GM18870 (cell line): ENCODE measurements around the gene TMEM267.
"Not testable (repeated sequence)": the region's sequence is repeated elsewhere in the genome, so short reads cannot be mapped to it uniquely, and the experiment has no call there.

ENCODE experiments used
- ATAC-seq: cut with Tn5 transposase; IDR thresholded peaks from one replicate; pipeline ENCODE4 v1.9.1; 2021; ENCODE audit warnings: moderate library complexity; ENCODE audit not compliant: unreplicated experiment

Gene TMEM267

DNA sequence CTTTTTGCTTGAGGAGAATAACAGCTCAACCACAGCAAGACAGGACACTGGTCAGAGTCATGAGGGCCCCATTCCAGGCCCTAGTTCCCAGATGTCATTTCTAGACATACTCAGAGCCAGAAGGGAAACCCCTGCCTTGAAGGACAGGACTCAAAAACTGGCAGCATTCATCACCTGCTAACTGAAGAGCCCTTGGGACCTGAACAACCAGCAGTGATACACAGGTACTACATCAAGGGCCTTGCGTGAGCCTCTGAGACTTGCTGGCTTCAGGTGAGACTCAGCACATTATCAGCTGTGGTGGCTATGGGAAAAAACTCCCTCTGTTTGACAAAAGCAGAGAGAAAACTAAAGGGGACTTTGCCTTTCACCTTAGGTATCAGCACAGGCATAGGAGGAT lies 22.6 kb downstream of the TMEM267 start:
- ATAC-seq, result no peak

- ATAC-seq, result no peak
Measured at GRCh38 chr5:43456556-43456955, 27.1 kb downstream of the TMEM267 start.

- ATAC-seq, result not testable (repeated sequence)
Measured at GRCh38 chr5:43441575-43441974, 42.1 kb downstream of the TMEM267 start.

DNA sequence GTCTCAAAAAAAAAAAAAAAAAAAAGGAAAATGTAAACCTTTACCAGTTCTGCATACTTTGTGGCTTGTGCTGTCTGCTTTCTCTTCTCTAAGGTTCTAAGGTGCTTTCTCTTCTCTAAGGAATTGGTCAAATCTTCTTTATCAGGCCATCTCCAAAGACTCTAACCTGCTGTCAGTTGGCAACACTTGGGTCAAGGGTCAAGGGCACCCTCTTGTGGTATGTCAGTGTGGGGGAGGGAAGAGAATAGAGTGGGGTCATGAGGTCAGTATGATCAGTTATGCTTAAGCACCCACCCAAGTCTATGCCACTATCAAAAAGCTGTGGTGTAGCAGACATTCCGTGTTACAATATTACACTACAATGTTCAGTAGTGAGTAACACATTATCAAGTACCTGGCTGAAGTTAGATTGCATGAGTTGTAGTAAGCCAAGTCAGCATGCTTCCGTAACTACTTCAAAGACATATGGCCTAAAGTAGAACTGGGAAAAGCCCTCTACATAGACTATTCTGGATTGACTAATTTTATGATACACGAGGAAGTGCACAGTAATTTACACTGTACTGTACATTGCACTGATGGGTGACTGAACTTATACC lies 46.5 kb downstream of the TMEM267 start:
- ATAC-seq, result no peak

- ATAC-seq, result no peak
Measured at GRCh38 chr5:43433382-43433781, 50.3 kb downstream of the TMEM267 start.

GRCh38 chr5:43432486-43433375 lies 50.9 kb downstream of the TMEM267 start:
- ATAC-seq, result no peak

DNA sequence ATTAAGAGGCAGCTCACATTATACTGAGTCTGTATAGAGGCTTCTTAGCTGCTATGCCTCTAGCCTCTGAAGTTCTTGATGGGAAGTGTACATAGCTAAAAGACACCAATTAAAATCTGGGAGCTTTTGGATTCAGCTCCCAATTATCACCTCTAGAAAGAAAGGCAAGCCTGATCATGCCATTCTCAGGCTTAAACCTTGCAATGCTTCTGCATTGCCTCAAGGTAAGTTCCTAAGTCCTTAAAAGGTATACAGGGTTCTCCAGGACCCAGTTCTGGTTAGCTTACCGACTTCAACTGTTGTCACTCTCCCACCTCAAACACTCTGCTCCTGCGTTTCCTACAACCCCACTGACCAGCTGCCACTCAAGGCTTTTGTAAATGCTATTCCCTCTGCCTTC lies 54.0 kb downstream of the TMEM267 start:
- ATAC-seq, result no peak

GRCh38 chr5:43429016-43429415 lies 54.6 kb downstream of the TMEM267 start:
- no peak for ATAC-seq

DNA sequence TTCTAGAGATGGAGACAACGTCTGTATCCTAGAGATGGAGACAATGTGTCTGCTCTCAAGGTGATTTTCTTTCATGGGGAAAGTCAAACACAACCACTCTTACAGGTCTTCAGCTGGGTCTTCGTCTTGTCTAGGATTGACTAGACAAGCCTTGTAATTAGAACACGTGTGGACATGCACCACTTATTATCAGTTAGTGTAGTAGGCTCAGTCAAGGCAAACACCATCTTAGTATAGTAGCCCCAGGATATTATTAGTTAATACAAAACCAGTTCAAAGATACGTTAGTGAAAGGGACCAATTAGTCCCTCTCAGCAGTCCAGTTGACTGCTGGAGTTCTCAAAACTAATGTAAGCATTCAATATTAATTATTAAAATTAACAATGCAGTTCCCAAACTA lies 56.4 kb downstream of the TMEM267 start:
- ATAC-seq, result no peak

DNA sequence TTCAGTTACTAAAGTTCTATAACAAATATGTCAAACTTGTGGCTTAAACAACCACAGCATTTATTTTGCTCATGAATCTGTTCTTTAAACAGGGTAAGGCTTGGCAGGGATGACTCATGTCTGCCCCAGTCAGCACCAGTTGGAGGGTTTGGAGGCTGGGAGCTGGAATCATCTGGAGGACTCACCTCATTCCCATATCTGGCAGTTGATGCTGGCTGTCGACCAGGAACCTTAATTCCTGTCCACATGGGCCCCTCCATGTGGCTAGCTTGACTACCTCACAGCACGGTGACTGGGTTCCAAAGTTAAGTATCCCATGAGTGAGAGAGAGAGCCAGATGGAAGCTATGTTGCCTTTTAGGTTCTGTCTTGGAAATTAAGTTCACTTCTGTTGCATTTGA lies 57.7 kb downstream of the TMEM267 start:
- no peak for ATAC-seq

DNA sequence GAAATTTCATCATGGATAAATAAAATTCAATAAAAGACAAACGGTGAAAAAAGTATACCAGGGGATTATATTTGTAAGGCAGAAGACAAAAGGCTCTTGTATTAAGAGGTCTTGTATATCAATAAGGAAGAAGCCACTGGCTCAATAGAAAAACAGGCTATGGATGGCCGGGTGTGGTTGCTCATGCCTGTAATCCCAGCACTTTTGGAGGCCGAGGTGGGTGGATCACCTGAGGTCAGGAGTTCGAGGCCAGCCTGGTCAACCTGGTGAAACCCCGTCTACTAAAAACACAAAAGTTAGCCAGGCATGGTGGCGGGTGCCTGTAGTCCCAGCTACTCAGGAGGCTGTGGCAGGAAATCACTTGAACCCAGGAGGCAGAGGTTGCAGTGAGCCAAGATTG lies 60.6 kb downstream of the TMEM267 start:
- ATAC-seq, result not testable (repeated sequence)

GRCh38 chr5:43422143-43422542 lies 61.5 kb downstream of the TMEM267 start:
- ATAC-seq, result no peak

DNA sequence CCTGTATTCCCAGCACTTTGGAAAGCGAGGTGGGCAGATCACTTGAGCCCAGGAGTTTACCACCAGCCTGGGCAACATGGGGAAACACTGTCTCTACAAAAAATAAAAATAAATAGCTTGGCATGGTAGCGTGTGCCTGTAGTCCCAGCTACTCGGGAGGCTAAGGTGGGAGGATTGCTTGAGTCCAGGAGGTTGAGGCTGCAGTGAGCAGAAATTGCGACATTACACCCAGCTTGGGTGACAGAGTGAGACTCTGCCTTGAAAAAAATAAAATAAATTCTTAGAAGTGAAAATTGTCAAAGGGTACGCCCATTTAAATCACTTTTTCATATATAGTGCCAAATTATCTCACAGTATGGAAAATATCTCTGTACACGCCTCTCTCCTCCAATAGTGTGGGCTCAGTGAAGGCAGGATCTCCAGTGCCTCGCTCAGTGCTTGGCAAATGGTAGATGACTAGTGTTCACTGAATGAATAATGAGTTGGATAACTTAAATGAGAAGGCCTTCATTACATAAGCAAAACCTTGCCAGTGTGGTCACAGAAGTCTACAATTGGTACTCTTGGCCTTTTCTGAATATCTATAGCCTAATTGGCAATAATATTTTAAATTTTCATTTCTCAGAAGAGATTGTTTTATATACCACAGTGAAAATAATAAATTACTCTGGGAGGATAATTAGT lies 62.1 kb downstream of the TMEM267 start:
- ATAC-seq, result no peak

DNA sequence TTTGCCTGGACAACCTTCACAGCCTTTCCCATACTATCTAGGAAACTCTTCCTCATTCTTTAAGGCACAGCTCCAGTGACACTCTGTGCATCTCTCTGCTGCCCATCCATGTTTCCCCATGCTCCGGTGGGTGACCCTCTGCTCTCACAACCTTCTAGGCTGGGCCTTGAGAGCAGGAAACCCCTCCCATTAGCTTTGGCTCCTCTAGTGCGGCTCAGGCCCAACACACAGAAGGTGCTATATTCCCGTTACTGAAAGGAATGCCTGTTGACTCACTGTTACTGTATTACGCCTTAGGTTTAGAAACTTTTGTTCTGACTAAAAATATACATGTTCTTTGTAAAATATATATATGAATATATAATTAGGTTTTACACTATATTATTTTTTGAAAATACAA lies 63.4 kb downstream of the TMEM267 start:
- no peak for ATAC-seq

GRCh38 chr5:43418561-43418960 lies 65.1 kb downstream of the TMEM267 start:
- ATAC-seq, result no peak

DNA sequence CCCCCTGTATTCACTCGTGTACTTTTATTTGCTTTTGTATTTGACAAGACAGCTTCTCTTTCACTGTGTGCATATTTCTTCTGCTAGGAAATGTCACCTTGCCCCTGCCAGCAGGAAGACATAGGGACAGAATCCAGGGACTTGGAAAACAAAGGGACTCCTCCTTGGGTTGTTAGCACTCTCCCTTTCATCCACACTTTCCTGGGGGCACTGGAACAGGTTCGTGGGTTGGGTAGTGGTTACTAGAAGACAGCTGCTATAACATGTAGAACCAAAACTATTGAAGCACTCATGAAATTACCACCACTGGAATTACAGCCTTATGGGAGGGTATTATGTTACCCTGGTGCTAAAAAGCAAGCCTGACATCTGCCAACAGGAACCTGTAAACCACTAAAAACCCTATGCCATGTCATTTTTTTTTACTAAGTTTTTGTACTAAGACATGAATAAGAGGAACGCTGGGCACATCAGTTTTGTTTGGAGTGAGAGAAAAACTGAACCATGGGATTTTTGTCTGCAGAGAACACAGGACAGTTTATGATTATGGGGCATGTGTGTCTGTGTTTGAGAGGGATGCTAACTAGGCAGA lies 66.8 kb downstream of the TMEM267 start:
- no peak for ATAC-seq

- ATAC-seq, result no peak
Measured at GRCh38 chr5:43415935-43416802, 67.5 kb downstream of the TMEM267 start.

- no peak for ATAC-seq
Measured at GRCh38 chr5:43413966-43414365, 69.7 kb downstream of the TMEM267 start.

DNA sequence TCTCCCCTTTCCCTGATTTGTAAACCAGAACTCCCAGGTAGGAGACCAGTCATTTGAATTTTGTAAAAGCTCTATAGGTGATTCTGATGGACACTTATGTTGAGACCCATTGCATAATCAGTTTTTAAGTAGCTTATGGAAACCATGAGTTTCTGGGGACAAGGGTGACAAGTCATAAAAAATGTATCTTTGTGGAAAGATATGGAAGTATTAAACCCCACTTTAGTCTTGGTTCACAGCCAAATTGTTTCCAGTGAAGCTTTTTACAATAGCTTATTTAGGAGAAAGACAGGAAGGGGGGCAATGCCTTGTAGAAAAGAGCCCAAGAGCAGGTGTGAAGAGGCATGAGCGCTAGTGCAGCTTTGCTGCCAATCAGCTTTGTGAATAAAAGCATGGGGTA lies 71.0 kb downstream of the TMEM267 start:
- ATAC-seq, result no peak

DNA sequence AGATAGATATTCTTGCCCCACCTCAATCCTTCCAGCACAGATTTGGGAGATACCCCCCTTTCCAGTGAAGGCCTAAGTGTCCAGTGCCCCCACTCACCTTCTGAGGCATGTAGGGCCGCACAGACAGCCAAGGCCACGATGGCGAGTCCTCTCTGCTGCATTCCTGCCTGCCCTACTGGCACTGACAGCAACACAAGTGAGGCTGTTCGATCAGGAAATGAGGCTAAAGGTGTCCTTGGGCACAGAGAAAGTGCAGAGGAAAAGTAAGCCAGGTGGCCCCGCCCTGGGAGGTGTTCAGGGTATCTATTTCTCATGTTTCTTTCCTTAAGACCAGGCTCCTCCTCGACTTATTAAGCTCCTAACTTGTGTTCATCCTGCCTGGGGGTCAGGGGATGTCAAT lies 71.5 kb downstream of the TMEM267 start, which contains the start of gene CCL28:
Gene CCL28, minus strand, starts transcription at position 236 of the 400 bp plus-strand sequence. Its CDS starts 75 bp downstream, at position 161.
- ATAC-seq, result no peak
